ENCODE measurements around the gene RGS8. TPM values are rescaled to one million over a fixed set of nuclear protein-coding genes. Genes with fewer than 3 reads are reported as not detected.

RGS8 gene, protein sequence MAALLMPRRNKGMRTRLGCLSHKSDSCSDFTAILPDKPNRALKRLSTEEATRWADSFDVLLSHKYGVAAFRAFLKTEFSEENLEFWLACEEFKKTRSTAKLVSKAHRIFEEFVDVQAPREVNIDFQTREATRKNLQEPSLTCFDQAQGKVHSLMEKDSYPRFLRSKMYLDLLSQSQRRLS
- total RNA-seq, result 0.04 TPM in 1 of 2 replicates, not detected in the other

DNA sequence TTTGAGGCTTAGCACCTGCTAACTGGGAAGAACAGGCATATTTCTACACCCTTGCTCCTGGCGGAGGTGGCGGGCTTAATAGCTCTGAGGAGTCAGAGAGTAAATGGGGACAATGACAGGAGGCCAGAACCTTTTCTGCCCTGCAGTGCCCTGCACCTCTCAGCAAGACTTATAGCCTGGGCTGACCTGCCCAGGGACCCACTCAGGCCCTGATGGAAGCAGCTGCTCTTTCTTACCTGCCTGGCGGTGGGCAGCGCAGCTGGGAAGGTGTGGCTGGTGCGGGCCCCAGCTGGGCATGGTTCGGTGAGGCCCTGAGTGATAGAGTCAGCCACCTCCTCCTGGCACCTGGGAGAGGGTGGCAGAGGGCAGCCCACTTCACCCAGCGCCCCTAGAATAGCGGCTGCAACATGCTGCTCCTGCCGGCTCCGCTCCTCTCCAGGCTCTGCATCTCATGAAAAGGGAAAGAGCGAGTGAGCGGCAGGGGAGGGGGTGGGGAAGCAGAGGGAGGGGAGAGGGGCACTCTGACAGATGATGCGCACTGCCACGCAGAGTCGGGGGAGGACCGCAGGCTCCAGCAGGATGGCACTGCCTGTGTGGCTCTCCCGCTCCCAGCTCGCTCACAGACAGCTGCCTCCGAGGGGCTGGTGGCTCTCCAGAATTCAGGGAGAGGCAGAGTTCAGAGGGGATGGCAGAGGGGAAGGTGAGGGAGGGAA is at the start of gene RGS8:
RGS8 (minus strand) TSS at position 472 of the 713 bp plus-strand sequence. CDS start 14,938 bp downstream, outside the sequence.
- H3K36me3 ChIP-seq (ENCODE audit: control insufficient read depth, insufficient read depth, low read length), result no peaks in the 10 kb centered on the region
- no peak within 1 kb of the TSS for H3K4me3 ChIP-seq (ENCODE audit: low read depth, low read length)
- TF ChIP-seq, protein P1, sequence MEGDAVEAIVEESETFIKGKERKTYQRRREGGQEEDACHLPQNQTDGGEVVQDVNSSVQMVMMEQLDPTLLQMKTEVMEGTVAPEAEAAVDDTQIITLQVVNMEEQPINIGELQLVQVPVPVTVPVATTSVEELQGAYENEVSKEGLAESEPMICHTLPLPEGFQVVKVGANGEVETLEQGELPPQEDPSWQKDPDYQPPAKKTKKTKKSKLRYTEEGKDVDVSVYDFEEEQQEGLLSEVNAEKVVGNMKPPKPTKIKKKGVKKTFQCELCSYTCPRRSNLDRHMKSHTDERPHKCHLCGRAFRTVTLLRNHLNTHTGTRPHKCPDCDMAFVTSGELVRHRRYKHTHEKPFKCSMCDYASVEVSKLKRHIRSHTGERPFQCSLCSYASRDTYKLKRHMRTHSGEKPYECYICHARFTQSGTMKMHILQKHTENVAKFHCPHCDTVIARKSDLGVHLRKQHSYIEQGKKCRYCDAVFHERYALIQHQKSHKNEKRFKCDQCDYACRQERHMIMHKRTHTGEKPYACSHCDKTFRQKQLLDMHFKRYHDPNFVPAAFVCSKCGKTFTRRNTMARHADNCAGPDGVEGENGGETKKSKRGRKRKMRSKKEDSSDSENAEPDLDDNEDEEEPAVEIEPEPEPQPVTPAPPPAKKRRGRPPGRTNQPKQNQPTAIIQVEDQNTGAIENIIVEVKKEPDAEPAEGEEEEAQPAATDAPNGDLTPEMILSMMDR (IDR thresholded peaks at IDR 0.05; ENCODE audit: insufficient read depth, low read length, poor library complexity, severe bottlenecking), result no peak
- DNase-seq (ENCODE audit: low read depth), result no peak
- peaks cover 19% of the 10 kb centered on the region for H3K27me3 ChIP-seq (ENCODE audit: control insufficient read depth, insufficient read depth, low read length)

DNA sequence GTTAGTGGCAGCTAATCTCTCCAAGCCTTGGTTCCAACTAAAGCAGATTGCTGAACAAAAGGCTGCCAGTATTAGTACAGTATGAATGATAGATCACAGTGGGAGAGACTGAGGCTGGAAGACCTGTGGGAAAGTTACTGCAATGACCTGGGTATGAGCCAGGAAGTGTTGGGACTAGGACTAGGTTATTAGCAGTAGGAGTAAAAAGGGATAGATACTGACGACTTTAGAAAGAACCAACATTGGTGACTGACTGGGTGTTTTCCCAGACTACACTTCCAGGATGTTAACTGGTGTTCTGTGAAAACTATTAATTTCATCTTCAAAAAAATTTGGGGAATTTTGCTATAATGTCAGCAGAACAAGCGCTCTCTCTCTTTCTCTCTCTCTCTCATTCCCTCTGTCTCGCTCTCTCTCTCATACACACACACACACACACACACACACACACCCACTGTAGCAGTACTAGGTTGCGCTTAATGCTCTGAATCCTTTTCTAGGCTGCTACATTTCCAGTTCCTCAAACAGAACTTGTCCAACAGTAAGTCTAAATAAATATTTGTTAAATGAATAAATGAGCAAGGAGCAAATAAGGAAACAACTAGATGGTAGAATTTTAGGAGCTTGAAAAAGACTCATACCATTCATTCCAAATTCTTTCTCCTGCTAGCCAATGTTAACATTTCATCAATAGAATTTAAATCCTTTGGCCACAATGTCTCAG is 47.6 kb upstream of the RGS8 start:
- no peaks in the 10 kb centered on the region for H3K36me3 ChIP-seq (ENCODE audit: control insufficient read depth, insufficient read depth, low read length)
- DNase-seq (ENCODE audit: low read depth), result no peak
- TF ChIP-seq, protein P1 (IDR thresholded peaks at IDR 0.05; ENCODE audit: insufficient read depth, low read length, poor library complexity, severe bottlenecking), result no peak
- H3K27me3 ChIP-seq (ENCODE audit: control insufficient read depth, insufficient read depth, low read length), result no peaks in the 10 kb centered on the region
- no peak overlapping the region for H3K4me3 ChIP-seq (ENCODE audit: low read depth, low read length)

DNA sequence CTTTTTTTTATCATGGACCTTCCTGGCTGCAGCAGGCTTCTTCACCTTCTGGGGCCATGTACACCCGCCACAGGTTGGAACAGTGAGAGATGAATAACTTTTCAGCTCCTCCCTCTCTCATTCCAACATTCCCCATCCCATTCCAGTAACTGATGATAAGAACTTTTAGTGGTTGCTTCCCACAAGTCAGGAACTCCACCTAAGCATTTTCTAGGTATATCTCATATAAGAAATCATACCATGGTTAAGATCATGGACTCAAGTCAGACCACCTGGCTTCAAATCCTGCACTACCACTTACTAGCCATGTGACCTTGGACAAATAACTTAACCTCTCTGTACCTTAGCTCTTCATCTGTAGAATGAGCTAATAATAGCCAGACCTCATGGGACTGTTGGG is 42.5 kb upstream of the RGS8 start:
- H3K4me3 ChIP-seq (ENCODE audit: low read depth, low read length), result no peak overlapping the region
- no peaks in the 10 kb centered on the region for H3K36me3 ChIP-seq (ENCODE audit: control insufficient read depth, insufficient read depth, low read length)
- TF ChIP-seq, protein P1 (IDR thresholded peaks at IDR 0.05; ENCODE audit: insufficient read depth, low read length, poor library complexity, severe bottlenecking), result no peak
- no peaks in the 10 kb centered on the region for H3K27me3 ChIP-seq (ENCODE audit: control insufficient read depth, insufficient read depth, low read length)
- DNase-seq (ENCODE audit: low read depth), result no peak

DNA sequence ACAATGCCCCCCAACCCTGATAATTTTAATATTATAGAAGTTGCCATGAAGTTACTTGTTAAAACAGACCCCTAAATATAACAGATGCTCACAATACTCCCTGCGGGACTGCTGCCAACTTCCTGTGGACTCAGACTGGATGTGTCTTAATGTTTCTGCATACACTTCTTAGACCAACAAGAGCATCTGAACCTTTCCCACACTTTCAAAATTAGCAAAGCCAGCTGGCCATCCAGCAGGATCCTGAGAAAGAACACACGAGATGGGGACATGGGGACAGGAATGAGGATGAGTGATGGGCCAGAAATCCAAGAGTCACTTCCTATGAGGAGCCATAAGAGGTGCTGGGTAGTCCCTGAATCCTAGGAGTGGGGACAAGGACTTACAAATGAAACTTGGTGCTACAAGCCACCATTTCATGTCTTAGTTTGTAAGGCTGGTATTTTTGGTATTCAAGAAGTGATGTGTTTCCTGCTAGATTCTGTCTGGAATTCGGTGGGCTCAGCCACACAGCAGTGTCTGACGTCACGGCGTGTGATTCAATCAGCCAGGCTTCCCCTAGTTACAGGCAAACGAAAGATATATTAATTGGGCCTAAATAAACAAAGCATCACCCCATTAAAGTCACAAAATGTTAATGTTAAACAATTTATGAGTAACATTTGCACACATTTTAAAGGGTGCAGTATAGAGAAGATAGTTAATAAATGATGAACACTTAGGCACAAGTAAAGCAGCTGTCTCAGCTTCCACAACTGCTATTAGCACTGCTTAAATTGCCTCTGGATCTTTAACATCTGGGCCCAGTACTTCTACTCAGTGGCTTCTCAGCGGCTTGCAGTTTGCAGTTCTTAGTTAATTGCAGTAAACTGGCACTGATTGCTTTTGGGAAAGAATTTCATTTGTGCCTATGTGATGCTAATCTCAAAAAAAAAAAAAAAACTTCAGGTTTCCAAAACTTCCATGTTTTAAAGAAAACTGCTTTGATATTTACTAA is 41.2 kb upstream of the RGS8 start:
- TF ChIP-seq, protein P1 (IDR thresholded peaks at IDR 0.05; ENCODE audit: insufficient read depth, low read length, poor library complexity, severe bottlenecking), result no peak
- H3K27me3 ChIP-seq (ENCODE audit: control insufficient read depth, insufficient read depth, low read length), result no peaks in the 10 kb centered on the region
- no peak overlapping the region for H3K4me3 ChIP-seq (ENCODE audit: low read depth, low read length)
- no peak for DNase-seq (ENCODE audit: low read depth)
- H3K36me3 ChIP-seq (ENCODE audit: control insufficient read depth, insufficient read depth, low read length), result no peaks in the 10 kb centered on the region

DNA sequence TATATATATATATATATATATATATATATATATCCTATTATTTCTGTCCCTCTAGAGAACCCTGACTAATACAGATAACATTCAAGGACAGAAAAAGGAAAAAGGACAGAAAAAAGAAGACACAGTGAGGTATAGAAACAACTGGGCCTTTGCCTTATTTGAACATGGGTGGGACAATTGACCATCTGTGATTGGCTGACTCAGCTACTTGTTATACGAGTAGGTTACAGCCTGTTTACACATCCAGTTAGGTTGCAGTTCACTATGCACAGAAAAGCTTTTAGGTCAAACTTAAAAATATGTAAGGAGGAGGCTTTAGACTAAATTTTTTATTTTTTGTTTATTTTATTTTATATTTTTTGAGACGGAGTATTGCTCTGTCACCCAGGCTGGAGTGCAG is 39.8 kb upstream of the RGS8 start:
- DNase-seq (ENCODE audit: low read depth), result no peak
- TF ChIP-seq, protein P1 (IDR thresholded peaks at IDR 0.05; ENCODE audit: insufficient read depth, low read length, poor library complexity, severe bottlenecking), result no peak
- Histone ChIP-seq H3K27me3 (ENCODE audit: control insufficient read depth, insufficient read depth, low read length) (no peaks in the 10 kb centered on the region), H3K4me3 (ENCODE audit: low read depth, low read length) (no peak overlapping the region), H3K36me3 (ENCODE audit: control insufficient read depth, insufficient read depth, low read length) (no peaks in the 10 kb centered on the region)
